ENCODE results near the gene RNPS1.

RNPS1 gene

GRCh38 chr16:2267913-2268666 lies at the start of gene RNPS1:
RNPS1 (minus strand) TSS chr16:2268126; CDS start chr16:2264643, 3,483 bp downstream.
- peak; percentile 96 for DNase-seq (ENCODE audit: low spot score)

- DNase-seq (ENCODE audit: low spot score), result no peak
Measured at GRCh38 chr16:2317231-2318020, 49.5 kb upstream of the RNPS1 start.

GRCh38 chr16:2308089-2308962 lies 40.4 kb upstream of the RNPS1 start:
- DNase-seq (ENCODE audit: low spot score), result no peak

GRCh38 chr16:2299915-2300192 lies 31.9 kb upstream of the RNPS1 start:
- DNase-seq (ENCODE audit: low spot score), result no peak

GRCh38 chr16:2299121-2299914 lies 31.4 kb upstream of the RNPS1 start:
- no peak for DNase-seq (ENCODE audit: low spot score)

GRCh38 chr16:2298621-2299020 lies 30.7 kb upstream of the RNPS1 start:
- no peak for DNase-seq (ENCODE audit: low spot score)

- no peak for DNase-seq (ENCODE audit: low spot score)
Measured at GRCh38 chr16:2297506-2297860, 29.6 kb upstream of the RNPS1 start.

GRCh38 chr16:2296661-2297505 lies 29.0 kb upstream of the RNPS1 start:
- peak; percentile 25 for DNase-seq (ENCODE audit: low spot score)

GRCh38 chr16:2295056-2295798 lies 27.3 kb upstream of the RNPS1 start:
- no peak for DNase-seq (ENCODE audit: low spot score)

GRCh38 chr16:2292221-2292620 lies 24.3 kb upstream of the RNPS1 start:
- DNase-seq (ENCODE audit: low spot score), result no peak

GRCh38 chr16:2289282-2289681 lies 21.4 kb upstream of the RNPS1 start:
- no peak for DNase-seq (ENCODE audit: low spot score)

- DNase-seq (ENCODE audit: low spot score), result no peak
Measured at GRCh38 chr16:2288726-2289125, 20.8 kb upstream of the RNPS1 start.

GRCh38 chr16:2287916-2288547 lies 20.1 kb upstream of the RNPS1 start:
- DNase-seq (ENCODE audit: low spot score), result no peak

- no peak for DNase-seq (ENCODE audit: low spot score)
Measured at GRCh38 chr16:2286550-2286949, 18.6 kb upstream of the RNPS1 start.

GRCh38 chr16:2285731-2286191 lies 17.8 kb upstream of the RNPS1 start:
- no peak for DNase-seq (ENCODE audit: low spot score)

GRCh38 chr16:2284797-2285576 lies 17.1 kb upstream of the RNPS1 start:
- no peak for DNase-seq (ENCODE audit: low spot score)

- no peak for DNase-seq (ENCODE audit: low spot score)
Measured at GRCh38 chr16:2284001-2284770, 16.3 kb upstream of the RNPS1 start.
